GM12801 (cell line): ENCODE data around the gene FHOD3.

Experiments used
- CTCF ChIP-seq: IDR thresholded peaks from one replicate; pipeline ENCODE4 v1.5.1; 2011; ENCODE audit warnings: control low read depth; ENCODE audit not compliant: insufficient read length; ENCODE audit errors: extremely low read depth

FHOD3 gene

GRCh38 chr18:36522509-36522908 lies 225.0 kb downstream of the FHOD3 start:
- no peak for TF ChIP-seq CTCF

- TF ChIP-seq CTCF: no peak
These were observed 228.4 kb downstream of the FHOD3 start for GRCh38 chr18:36525913-36526312.

- no peak for TF ChIP-seq CTCF
These were observed 229.1 kb downstream of the FHOD3 start for GRCh38 chr18:36526611-36527010.

GRCh38 chr18:36527051-36527450 lies 229.5 kb downstream of the FHOD3 start:
- TF ChIP-seq CTCF: no peak

GRCh38 chr18:36527740-36528455 lies 230.4 kb downstream of the FHOD3 start:
- TF ChIP-seq CTCF: no peak

- TF ChIP-seq CTCF: no peak
These were observed 232.2 kb downstream of the FHOD3 start for GRCh38 chr18:36529747-36530146.

GRCh38 chr18:36530676-36531405 lies 233.3 kb downstream of the FHOD3 start:
- TF ChIP-seq CTCF: no peak
